GM23338 (cell line): ENCODE measurements around the gene HEYL.

Source experiments
- CTCF ChIP-seq, 2 experiments: fragments of 200-600 bp in 1 of 2; sonication (generic) in 1 of 2; conservative IDR thresholded peaks; 2 replicates each; pipeline versions ENCODE4 v1.5.1 to v1.6.1; 2016 to 2017; ENCODE audit warnings: antibody characterized with exemption in 2 of 2, low read depth in 2 of 2, mild to moderate bottlenecking in 2 of 2, moderate library complexity in 1 of 2
- EZH2 ChIP-seq: fragments of 200-600 bp; sonication (generic); IDR thresholded peaks from one replicate; pipeline ENCODE4 v1.8.0; 2017; ENCODE audit warnings: antibody characterized with exemption, mild to moderate bottlenecking, low read depth; ENCODE audit not compliant: unreplicated experiment
- POLR2AphosphoS5 ChIP-seq: IDR thresholded peaks from 2 replicates; pipeline ENCODE4 v1.6.1; 2016; ENCODE audit warnings: antibody characterized with exemption, low read depth
- REST ChIP-seq: IDR thresholded peaks from one replicate; pipeline ENCODE4 v1.6.1; 2018; ENCODE audit warnings: antibody characterized with exemption; ENCODE audit not compliant: unreplicated experiment

GRCh38 chr1:39672551-39672947, 33.1 kb upstream of the HEYL start:
- TF ChIP-seq CTCF (conservative IDR thresholded peaks at IDR 0.05; ENCODE audit: low read depth in 2 of 2) (peak; percentile 82), REST (no peak), POLR2AphosphoS5 (no peak), EZH2 (no peak)
